Posterior cingulate gyrus (tissue), 11 donors: ENCODE data around the gene CCDC61.

Experiments used
- DNase-seq, 10 donors: peaks; one replicate each; pipeline versions ENCODE4 v3.0.0 to v3.0.0-alpha.2; 2020 to 2021; ENCODE audit warnings: mixed read lengths in 3 of 10
- intact Hi-C: fragments of 100-400 bp; cut with DNase I; formaldehyde crosslinking; loops from one replicate; pipeline ENCODE4 v1.15.1; 2023

CCDC61 gene

GRCh38 chr19:46014534-46014933 lies 19.3 kb downstream of the CCDC61 start:
- no peak for DNase-seq

DNA sequence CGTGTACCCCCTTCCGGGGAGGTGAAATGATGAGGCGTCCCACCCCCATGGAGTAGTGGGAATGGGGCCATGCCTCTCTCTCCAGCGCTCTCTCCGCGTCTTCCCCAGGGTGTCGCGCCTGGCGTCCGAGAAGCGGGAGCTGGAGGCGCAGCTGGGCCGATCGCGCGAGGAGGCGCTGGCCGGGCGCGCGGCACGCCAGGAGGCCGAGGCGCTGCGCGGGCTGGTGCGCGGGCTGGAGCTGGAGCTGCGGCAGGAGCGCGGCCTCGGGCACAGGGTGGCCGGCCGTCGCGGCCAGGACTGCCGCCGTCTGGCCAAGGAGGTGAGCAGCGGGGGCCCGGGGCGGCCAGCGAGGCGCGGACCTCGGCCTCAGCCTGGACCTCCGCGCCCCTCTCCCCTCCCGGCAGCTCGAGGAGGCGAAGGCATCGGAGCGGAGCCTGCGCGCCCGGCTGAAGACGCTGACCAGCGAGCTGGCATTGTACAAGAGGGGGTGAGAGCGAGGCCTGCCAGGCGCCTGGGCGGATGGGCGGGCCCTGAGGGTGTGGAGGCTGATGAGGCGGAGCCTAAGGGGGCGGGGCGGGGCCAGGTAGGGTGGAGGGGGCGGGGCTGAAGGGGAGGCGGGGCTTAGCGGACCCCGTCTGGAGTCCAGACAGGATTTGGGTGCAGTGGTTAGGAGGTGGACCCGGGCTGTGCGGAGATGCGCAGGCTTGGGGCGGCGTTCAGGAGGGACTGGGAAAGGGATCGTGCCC lies 19.8 kb downstream of the CCDC61 start:
- peak in 4 of 10 donors; percentile 28 to 91 (median 65) for DNase-seq
- intact Hi-C loops: loop anchor here (5.0 to 10.0 kb wide), 2 partner anchors 60 to 113 kb away; partner anchors contain the start of gene MYPOP

More at GRCh38 chr19:46014534-46014933, 19.3 kb downstream of the CCDC61 start:
- intact Hi-C loops: loop anchor here (10.0 kb wide), 1 partner anchor 60 kb away; no protein-coding TSS in a partner anchor

DNA sequence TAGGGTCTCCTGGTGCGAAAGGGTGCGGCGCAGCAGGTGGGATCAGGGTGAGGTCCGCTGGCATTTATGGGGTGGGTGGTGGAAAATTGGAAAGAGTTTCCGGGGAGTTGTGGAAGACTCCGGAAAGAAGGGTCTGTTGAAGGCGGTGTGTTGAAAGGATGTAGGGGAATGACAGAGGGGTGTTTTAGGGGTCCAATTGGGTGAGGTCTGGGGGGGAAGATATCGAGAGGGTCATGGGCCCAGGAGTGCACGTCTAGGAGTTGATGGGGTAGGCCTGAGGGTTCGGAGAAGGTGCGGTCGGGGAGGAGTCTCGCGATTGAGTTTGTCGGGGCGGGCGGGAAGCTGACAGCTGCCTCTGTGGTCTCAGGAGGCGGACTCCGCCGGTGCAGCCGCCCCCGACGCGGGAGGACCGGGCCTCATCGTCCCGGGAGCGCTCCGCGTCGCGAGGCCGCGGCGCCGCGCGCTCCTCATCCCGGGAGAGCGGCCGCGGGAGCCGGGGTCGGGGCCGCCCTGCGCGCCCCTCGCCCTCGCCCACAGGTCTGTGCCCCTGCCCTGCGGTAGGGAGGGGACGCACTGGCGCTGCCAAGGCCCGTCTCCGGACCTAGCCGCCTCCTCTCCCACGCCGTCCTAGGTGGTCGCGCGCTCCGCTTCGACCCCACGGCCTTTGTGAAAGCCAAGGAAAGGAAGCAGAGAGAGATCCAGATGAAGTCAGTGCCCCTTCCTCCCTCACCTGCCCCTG lies 20.6 kb downstream of the CCDC61 start:
- peak in 1 of 10 donors; percentile 81 for DNase-seq
- intact Hi-C loops: loop anchor here (2.0 to 10.0 kb wide), 4 partner anchors 61 to 151 kb away; partner anchors contain the start of genes FOXA3, IRF2BP1 and MYPOP

DNA sequence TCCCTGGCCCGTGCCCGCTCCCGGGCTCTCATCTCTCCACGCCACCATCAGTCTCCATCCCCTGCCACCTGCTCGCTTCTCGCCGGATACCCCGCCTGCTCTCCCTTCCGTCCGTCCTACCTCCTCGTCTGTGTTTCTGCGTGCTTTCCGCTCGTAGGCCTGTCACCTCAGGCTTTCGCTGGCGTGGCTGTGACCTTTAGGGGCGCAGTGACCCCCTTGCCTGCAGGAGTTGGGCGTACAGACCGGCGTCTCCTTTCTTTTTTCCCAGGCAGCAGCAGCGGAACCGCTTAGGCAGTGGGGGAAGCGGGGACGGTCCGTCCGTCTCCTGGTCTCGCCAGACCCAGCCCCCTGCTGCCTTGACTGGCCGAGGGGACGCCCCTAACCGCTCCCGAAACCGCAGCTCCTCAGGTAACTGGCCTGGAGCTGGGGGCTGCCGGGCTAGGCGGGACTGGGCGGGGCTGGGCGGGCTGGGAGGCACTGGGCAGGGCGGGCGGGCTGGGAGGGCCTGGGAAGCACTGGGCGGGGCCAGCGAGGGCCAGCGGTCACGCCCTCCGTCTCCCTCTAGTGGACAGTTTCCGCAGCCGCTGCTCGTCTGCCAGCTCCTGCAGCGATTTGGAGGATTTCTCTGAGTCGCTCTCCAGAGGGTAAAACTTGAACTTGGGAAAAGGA lies 21.3 kb downstream of the CCDC61 start:
- peak; percentile 61 to 97 (median 80) for DNase-seq
- intact Hi-C loops: loop anchor here (2.0 to 10.0 kb wide), 4 partner anchors 62 to 152 kb away; partner anchors contain the start of genes FOXA3, IRF2BP1 and MYPOP

DNA sequence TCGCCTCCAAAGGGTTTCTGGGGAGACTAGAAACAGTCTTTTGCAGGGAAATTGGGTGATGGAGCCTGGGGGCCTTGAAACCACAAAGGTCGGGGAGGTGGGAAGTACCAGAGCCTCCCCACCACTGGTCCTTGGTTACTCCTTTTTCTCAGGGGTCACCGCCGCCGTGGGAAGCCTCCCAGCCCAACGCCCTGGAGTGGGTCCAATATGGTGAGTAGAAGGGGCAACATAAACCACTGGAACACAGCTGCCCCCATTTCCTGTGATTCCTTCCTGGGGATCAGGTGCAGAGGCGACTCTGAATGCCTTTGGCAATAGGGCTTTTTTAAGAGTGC lies 21.8 kb downstream of the CCDC61 start:
- DNase-seq: no peak
- intact Hi-C loops: loop anchor here (2.0 to 10.0 kb wide), 4 partner anchors 62 to 152 kb away; partner anchors contain the start of genes FOXA3, IRF2BP1 and MYPOP

DNA sequence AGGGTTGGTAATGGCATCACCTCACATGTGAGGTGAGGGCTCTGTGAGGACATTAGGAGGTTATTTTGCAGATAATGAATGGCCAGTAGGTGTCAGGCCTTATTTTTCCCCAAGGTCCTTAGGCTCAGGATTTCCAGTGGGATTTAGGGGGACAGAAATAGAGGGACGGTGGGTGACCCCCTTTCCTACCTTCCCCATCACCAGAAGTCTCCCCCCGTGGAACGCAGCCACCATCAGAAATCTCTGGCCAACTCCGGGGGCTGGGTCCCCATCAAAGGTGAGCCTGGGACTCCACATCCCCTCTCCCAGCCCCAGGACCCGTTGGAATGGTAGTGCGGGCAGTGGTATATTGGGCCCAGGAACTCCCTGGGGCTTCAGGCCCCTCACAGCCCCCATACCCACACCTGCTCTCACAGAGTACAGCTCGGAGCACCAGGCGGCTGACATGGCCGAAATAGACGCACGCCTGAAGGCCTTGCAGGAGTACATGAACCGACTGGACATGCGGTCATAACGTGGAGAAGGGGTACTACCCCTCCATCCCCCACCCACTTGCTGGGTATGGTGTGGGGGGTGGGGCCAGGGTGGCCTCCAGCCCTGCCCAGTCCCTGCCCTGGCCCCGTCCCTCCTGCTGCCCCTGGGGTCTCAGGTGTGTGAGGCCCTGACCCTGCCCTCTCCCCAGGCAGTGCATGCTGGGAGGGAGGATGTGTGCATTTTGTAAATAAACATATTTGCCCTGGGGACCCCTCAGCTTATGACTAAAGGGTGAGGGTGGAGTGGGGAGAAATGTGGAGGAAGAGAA lies 22.8 kb downstream of the CCDC61 start:
- DNase-seq: peak in 1 of 10 donors; percentile 63
- intact Hi-C loops: loop anchor here (2.0 to 10.0 kb wide), 4 partner anchors 63 to 153 kb away; partner anchors contain the start of genes FOXA3, IRF2BP1 and MYPOP

GRCh38 chr19:46018729-46019251 lies 23.5 kb downstream of the CCDC61 start:
- DNase-seq: peak in 1 of 10 donors; percentile 54
- intact Hi-C loops: loop anchor here (5.0 to 10.0 kb wide), 2 partner anchors 64 to 116 kb away; partner anchors contain the start of gene MYPOP

DNA sequence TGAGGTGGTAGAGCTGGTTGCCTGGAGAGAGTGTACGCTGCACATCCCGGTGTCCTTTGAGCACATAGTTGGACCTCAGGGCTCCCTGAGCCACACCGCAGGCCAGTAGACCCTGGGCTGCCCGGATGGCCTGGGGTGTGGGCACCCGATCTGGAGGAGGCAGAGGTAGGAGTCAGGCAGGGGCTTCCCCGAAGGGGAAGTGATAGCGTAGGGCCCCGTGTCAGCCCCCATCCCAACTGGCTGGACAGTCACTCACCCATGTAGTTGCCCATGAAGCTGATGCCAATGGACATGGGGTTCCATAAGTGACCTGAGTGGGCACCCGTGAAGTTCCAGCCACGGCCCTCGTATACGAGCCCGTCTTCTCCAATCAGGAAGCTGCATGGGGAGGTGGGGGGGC lies 24.0 kb downstream of the CCDC61 start:
- intact Hi-C loops: loop anchor here (5.0 to 10.0 kb wide), 2 partner anchors 64 to 117 kb away; partner anchors contain the start of gene MYPOP
- DNase-seq: peak in 2 of 10 donors; percentile 32 to 41

- intact Hi-C loops: no loop called here
- no peak for DNase-seq
Observed at GRCh38 chr19:46020819-46021125, 25.5 kb downstream of the CCDC61 start.

GRCh38 chr19:46021531-46022041 lies 26.3 kb downstream of the CCDC61 start:
- intact Hi-C loops: no loop called here
- DNase-seq: peak in 2 of 10 donors; percentile 79 to 81

- intact Hi-C loops: no loop called here
- DNase-seq: peak in 1 of 10 donors; percentile 75
Observed at GRCh38 chr19:46022061-46022430, 26.8 kb downstream of the CCDC61 start.

DNA sequence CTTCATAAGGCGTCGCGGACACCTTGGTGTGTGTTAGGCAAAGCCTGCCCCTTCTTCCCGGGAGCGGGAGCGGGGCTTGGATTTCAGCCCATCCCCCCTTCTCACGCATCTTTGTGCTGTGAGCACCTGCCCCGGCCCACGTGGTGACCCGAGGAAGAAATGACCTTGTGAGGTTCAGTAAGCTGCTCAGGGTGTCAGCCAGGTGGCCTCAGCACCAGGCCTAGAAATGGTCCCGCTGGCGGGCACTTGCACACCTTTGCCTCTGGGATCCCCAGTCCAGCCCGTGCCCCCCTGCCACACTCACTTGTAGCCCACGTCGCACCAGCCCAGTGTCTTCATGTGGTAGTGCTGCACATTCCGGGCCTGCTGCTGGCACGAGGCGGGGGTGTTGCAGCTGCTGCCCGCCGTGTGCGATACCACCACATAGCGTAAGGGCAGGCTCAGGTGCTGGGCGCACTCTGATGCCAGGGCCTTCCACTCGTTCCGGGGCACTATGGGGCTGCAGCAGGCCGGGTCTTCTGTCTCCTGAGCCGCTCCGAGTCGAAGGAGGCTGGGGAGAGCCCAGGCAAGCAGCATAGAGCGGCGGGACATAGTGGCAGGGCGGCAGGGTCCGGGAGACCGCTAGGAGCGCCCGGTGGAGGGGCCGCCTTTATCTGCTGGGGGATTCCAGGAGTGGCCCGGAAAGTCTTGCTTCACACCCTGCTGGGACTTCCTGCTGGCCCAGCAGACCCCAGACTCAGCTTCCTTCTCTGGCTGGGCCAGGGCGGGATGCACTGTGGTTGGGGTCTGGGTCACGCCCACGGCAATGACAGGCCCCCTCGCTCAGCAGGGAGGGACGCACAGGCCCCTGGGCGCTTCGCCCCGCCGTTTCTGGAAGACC lies 27.4 kb downstream of the CCDC61 start, which contains the start of gene PGLYRP1:
Gene PGLYRP1, minus strand, starts transcription at position 623 of the 880 bp plus-strand sequence. Its CDS starts 32 bp downstream, at position 591.
- intact Hi-C loops: no loop called here
- DNase-seq: peak in 1 of 10 donors; percentile 82

DNA sequence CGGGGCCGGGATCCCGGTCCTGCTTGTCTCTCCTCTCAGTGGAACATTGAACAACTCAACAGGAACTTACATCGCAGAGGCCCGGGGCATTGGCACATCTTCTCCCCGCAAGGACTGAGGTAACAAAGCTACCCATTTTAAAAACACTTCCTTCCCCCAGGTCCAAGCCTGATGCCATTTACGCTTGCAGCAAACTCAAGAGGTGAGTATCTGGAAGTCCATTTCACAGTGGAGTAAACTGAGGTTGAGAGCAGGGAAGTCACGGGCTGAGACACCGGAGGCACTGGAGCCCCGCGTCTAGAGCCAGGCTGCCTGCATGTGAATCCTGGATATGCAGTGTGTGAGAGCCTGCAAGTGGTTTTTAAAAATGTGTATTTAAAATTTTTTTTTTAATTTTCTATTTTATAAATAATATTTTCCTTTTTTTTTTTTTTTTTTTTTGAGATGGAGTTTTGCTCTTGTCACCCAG lies 28.1 kb downstream of the CCDC61 start:
- DNase-seq: peak in 1 of 10 donors; percentile 80
- intact Hi-C loops: no loop called here

DNA sequence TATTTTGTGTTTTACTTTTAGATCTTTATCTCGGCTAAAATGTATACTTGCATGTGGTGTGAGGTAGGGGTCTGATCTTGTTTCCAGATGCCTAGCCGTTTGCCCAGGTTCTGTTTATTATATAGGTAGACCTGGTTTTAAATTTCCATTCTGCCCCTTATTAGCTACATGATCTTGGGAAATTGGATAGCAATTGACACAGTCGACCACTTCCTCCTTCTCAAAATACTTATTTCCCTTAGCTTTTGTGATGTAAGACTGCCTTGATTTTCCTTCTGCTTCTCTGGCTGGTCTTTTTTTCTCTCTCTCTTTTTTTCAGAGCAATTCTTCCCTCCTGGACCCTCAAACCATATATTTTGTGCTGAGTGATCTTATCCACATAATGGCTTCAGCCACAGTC lies 30.6 kb downstream of the CCDC61 start:
- no peak for DNase-seq
- intact Hi-C loops: loop anchor here (5.0 kb wide), 2 partner anchors 166 to 241 kb away; no protein-coding TSS in a partner anchor

GRCh38 chr19:46030812-46031550 lies 35.7 kb downstream of the CCDC61 start:
- intact Hi-C loops: no loop called here

DNA sequence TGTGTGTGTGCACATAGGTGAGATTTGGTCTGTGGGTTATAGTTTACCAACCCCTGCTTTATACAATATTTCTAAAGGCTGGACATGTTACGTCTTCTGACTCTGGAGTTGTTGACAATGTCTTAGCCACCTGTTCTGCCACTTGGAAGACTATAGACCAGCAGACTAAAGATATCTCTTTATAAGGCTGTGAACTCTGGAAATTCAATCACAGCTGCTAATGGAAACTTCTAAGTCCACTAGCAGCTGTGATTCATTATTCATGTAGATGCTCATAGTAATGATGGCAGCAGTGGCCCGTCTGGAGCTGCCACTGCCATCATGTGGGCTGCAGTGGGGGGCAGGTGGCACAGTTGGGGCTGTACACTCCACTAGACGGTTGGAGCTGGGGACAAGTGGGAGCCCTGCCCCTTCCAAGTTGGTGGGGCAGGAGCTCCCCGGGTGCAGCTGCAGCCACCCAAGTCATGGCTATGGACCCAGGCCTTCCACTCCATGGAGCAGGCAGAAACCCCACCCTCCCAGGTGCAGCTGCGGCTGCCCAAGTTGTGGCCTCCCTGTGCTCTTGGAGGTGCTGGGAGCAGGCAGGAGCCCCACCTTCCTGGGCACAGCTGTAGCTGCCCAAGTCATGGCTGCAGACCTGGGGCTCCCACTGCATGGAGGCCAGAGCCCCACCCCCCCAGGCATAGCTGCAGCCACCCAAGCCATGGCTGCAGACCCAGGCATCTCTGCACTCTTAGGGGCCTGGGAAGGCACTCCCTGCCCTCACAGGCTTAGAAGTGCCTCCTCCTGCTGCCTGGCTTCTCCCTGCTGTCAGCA lies 36.7 kb downstream of the CCDC61 start:
- intact Hi-C loops: no loop called here

More at GRCh38 chr19:46030812-46031550, 35.7 kb downstream of the CCDC61 start:
- peak in 1 of 10 donors; percentile 43 for DNase-seq

More for the DNA sequence above, 36.7 kb downstream of the CCDC61 start:
- DNase-seq: peak in 2 of 10 donors; percentile 58 to 59
